ENCODE results near the gene THBS3.
"Not testable (repeated sequence)": the region's sequence is repeated elsewhere in the genome, so short reads cannot be mapped to it uniquely, and the experiment has no call there.

Gene THBS3

GRCh38 chr1:155206891-155207805, 549 bp downstream of the THBS3 start:
- peak; percentile 88 for DNase-seq

DNA sequence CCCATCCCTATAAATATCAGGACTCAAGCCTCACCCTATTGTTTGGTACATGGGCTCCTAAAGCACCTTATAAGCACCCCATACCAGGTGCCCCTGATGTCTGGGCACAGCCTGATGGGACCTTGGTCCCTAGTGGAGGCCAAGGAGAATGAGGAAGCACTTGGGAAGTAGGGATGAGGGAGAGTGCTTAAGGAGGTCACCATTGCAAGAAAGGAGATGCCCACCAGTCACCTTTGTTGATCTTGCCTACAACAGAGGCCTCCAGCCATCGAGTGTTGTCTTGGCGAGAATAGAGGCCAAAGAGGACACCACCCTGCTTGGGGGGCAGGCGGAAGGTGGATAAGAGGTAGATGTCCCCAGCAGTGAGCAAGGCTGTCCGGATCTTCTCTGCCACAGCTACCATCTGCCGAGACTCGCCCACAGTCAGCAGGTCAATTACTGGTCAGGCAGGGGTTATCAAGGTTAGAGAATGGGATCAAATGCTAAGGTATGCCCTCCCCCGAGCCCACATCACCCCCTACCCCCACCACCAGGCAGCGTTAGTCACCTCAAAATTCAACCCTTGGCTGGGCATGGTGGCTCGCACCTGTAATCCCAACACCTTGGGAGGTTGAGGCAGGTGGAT, 1.6 kb downstream of the THBS3 start:
- no peak for DNase-seq

GRCh38 chr1:155205035-155205434, 2.7 kb downstream of the THBS3 start:
- DNase-seq: no peak

DNA sequence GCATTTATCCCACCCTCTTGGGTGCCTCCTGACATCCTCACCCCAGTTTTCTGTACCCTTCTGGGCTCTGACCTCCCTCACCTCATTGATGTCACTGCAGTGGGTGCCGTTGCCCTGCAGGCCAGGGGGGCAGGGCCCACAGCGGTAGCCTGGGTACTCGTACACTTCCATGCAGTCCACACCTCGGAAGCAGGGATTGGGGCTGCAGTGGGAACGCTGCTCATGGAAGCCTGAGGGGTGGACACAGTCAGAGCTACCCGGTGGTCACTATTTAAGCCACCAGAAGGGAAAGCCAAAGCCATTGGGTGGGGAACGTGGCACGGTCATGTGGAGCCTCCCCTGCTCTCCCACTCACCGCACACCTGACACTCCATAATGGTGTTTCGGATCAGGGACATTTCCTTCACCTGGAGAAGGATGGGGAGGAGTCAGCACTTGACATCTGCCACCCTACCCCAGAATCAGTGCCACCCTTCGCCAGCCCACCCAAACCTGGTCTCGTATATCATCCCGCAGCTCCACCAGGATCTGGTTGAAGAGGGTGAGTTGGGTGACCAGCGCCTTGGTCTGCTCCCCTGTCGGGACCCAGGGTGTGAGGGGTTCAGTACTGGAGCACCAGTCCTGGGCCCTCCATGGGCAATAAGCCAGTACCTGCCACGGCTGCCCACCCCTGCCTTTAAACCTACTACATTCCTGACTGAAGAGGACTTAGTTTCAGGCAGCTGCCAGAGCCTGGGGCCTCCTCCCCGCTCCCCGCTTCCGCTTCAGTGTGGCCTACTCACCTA, 4.8 kb downstream of the THBS3 start:
- no peak for DNase-seq

DNA sequence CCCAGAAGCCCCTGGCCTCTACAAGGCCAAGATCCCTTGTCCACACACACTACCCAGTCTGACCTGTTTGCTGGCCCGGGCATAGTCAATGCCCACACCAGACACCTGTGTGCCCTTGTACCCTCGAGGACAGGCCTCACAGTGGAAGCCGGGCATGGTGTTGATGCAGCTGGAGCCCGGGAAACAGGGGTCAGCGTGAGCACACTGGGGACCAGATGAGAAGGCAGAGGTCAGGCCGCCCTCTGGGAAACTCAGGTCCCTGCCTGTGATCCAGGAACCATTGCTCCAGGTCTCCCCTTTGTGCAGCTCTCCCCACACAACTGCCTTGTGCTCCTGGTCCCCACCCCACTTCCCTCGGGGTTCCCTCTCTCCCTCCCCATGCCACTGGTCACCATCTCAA, 5.5 kb downstream of the THBS3 start:
- no peak for DNase-seq

DNA sequence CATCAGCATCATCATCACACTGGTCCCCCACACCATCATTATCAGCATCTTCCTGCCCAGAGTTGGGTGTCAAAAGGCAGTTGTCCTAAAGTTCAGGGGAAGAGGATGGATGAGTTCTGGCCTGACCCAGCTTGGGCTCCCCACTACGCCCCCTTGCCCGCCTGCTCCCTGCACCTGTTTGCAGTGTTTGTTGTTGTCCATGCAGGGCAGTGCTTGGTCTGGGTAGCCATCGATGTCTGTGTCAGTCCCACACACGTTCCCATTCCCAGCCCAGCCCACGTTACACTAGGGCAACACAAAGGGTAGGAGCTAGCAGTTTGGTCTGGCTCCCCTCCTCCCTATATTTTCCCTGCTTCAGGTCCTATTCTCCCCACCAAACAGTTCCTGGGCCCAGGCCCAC, 6.8 kb downstream of the THBS3 start:
- DNase-seq: no peak

DNA sequence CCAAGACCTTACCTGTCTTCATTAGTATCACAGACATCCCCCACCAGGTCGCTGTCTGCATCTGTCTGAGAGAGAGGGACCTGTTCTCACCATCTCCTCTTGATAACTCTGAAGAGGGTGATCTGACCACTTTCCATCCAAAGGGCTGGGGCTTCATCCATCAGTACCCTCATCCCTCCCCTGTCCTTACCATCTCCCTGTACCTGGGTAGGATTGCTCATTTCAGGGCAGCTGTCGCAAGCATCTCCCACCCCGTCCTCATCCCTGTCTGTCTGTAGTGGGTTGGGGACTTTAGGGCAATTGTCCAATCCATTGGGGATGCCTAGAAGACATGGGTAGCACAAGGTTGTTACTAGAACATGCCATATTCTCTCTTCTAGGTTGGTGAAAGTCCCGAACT, 7.9 kb downstream of the THBS3 start:
- DNase-seq: no peak

DNA sequence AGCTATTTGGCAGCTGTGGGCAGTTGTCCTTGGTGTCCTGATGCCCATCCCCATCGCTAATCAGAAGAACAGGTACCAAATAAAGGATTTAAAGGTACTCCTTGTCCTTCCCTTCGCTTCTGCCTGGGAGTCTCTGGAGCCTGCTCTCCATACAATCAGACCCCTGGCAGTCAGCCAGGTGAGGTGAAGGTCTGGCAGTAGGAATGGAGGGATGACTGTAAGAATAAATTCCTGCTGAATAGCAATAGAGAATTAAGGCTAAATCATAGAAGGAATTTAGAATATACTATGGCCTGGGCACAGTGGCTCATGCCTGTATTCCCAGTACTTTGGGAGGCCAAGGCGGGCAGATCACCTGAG, 9.2 kb downstream of the THBS3 start:
- DNase-seq: no peak

- no peak for DNase-seq
Measured at GRCh38 chr1:155197901-155198546, 9.7 kb downstream of the THBS3 start.

DNA sequence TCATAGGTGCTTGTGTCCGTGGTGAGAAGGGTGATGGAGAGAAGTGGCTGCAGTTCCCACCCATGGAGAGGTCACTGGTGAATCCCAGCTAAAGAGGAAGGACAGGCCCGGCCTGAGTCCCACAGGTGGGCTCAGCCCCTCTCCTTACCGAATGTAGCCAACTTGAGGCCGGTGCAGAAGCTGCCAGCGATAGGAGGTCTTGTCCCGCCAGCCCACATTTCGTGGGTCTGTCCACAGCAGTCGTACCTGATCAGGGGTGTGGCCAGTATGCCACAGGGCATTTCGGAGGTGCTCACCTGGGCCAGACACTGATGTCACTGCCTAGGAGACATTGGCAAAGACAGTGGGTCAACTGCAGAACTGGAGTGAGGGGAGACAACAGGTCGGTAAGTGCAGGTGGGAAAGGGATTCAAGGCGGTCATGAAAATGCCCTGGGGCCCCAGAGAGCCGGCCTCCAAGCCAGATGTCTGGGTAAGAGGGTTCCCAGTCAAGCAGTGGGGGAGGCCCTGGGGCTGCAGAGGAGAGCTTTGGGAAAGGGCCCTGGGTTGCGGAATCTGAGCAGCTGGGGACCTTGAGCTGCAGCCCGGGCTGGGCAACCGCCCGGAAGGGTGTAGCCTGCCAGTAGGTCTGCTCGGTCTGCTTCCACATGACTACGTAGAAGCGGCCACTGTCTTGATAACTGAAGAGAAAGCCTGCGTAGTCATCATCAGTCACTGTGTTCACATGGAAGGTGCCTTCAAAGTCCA, 10.6 kb downstream of the THBS3 start:
- DNase-seq: no peak

DNA sequence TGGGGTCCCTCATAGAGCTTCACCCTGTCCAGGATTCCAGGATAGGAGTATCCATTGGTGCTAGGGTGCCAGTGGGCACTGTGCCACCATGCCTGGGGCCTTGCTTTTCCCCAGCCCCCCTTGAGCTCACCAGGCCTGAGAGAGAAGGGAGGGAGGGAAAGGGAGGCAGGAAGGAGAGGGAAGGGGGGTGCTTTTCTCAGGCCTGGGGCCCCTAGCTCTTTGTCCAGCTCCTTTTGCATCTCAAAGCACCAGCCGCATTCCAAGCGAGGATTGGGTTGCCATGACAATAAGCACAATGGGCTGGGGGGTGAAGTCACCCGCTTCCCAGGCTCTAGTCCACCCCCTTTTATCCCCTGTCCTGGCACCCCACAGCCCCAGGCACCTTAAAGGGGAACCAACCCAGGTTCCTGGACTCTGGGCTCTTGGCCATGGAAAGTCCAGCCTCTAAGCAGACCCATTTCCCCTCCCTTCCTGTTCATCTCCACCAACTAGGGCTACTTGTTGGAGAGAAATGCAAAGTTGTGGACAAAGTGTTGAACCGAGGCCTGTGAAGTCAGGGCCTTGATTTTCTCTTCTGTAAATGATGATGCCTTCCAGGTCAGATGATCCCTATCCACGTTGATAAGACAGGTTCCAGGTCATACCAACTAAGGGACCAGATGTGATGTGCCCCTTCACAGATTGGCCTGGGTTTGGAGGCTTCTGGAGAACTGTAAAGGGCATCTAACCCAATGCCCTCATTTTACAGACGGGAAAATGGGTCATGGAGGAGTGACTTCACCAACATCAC, 11.4 kb downstream of the THBS3 start:
- DNase-seq: no peak

- DNase-seq: no peak
Measured at GRCh38 chr1:155195201-155196102, 12.2 kb downstream of the THBS3 start.

- not testable (repeated sequence) for DNase-seq
Measured at GRCh38 chr1:155193991-155194240, 13.8 kb downstream of the THBS3 start.

- peak; percentile 85 for DNase-seq
Measured at GRCh38 chr1:155193275-155193990, 14.3 kb downstream of the THBS3 start.

DNA sequence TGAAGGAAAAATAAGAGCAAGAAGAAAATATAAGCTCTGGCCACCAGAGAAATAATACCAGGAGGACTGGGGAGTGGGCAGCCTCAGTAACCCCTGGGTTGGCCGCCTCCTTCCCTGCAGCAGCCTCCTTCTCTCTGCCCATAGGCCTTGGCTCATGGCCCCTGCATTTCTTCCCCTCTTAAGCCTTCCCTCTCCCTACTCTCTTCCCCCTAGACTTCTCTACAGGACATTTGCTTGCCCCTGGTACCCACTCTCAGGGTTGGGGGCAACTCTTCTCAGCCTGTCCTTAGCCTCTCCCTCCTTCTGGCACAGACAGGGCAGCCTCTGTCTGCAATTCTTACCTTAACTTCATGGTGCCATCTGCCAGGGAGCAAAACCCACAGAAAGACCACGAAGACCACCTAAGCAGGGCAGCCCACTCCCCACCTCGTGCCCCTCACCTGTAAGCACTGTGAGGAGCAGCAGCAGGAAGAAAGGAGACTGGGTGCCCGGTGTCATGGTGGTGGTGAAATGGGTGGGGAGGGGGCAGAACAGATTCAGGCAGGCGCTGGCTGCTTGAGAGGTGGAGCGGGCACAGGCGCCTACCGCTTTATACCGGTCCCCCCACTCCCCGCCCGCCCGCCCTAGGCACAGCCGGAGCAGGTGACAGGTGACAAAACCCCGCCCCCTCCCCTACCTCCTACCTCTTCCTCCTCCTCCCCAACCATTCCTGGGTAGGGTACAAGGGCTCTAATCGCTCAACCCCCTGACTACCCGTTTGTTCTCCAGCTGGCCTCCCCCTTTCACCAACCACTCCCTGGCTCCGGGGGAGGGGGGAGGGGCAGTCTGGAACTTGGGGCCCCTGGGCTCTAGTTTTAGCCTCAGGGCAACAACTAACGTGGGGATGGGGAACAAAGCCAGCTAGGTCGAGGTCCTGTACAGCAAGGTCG, 15.1 kb downstream of the THBS3 start:
- DNase-seq: peak; percentile 78

- DNase-seq: no peak
Measured at GRCh38 chr1:155191904-155192303, 15.8 kb downstream of the THBS3 start.

DNA sequence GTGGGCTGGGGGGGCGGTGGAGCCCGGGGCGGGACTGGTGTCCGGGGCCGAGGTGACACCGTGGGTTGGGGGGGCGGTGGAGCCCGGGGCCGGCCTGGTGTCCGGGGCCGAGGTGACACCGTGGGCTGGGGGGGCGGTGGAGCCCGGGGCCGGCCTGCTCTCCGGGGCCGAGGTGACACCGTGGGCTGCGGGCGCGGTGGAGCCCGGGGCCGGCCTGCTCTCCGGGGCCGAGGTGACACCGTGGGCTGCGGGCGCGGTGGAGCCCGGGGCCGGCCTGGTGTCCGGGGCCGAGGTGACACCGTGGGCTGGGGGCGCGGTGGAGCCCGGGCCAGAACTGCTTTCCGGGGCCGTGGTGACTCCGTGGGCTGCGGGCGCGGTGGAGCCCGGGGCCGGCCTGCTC, 17.8 kb downstream of the THBS3 start:
- not testable (repeated sequence) for DNase-seq

DNA sequence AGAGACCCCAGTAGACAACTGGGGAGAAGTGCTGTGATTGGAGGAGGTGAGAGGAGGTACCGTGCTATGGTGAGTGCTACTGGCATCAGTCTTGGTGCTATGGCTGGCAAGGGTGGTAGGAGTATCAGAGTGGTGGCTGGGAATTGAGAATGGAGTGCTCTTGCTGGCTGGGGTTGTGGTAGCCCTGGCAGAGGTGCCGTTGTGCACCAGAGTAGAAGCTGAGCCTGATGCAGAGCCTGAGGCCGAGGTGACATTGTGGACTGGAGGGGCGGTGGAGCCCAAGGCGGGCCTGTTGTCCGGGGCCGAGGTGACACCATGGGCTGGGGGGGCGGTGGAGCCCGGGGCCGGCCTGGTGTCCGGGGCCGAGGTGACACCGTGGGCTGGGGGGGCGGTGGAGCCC, 19.4 kb downstream of the THBS3 start:
- DNase-seq: no peak

DNA sequence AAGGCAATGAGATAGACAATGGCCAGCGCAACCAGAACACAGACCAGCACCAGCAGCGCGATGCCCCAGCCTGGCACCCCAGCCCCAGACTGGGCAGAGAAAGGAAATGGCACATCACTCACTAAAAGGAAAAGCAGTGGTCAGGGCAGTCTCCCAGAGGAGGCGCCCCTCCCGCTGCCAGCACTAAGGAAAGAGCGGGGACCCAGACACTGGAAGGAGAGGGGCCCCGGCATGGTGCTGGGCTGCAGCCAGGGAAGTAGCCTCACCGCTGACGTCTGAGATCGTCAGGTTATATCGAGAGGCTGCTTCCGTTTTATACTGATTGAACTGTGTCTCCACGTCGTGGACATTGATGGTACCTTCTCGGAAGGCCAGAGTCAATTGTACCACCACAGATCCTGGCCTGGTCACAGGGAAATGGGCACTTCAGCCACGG, 20.2 kb downstream of the THBS3 start:
- DNase-seq: no peak
